ENCODE measurements around the gene ITGA6. TPM values are rescaled to one million over a fixed set of nuclear protein-coding genes. Genes with fewer than 3 reads are reported as not detected.

The ITGA6 gene
- total and polyA plus RNA-seq, 2 experiments from 2014 or later = 16.7 to 64.8 TPM

GRCh38 chr2:172423160-172423559 is 4.2 kb upstream of the ITGA6 start:
- Histone ChIP-seq H3K36me3 (replicated peaks; ENCODE audit: insufficient read depth, low read depth) (no peaks in the 10 kb centered on the region), H3K27ac (no peak overlapping the region), H3K27me3 (peaks cover 3% of the 10 kb centered on the region), H3K9me2 (replicated peaks; ENCODE audit: insufficient read depth) (no peaks in the 10 kb centered on the region), H3K9me3 (ENCODE audit: low read depth) (no peaks in the 10 kb centered on the region), H2AFZ (no peak overlapping the region), H3K4me2 (no peak overlapping the region), H3K79me2 (no peaks in the 10 kb centered on the region), H4K20me1 (ENCODE audit: insufficient read depth, poor library complexity, severe bottlenecking) (no peaks in the 10 kb centered on the region), H3K4me3 (no peak overlapping the region), H3K4me1 (ENCODE audit: insufficient read depth) (no peaks in the 10 kb centered on the region)
- TF ChIP-seq EZH2phosphoT487 (IDR thresholded peaks at IDR 0.05; ENCODE audit: low read depth, severe bottlenecking, unreplicated experiment) = no peak
- no peak for TF ChIP-seq EZH2 (IDR thresholded peaks at IDR 0.05; ENCODE audit: borderline replicate concordance)
- TF ChIP-seq, protein P1, sequence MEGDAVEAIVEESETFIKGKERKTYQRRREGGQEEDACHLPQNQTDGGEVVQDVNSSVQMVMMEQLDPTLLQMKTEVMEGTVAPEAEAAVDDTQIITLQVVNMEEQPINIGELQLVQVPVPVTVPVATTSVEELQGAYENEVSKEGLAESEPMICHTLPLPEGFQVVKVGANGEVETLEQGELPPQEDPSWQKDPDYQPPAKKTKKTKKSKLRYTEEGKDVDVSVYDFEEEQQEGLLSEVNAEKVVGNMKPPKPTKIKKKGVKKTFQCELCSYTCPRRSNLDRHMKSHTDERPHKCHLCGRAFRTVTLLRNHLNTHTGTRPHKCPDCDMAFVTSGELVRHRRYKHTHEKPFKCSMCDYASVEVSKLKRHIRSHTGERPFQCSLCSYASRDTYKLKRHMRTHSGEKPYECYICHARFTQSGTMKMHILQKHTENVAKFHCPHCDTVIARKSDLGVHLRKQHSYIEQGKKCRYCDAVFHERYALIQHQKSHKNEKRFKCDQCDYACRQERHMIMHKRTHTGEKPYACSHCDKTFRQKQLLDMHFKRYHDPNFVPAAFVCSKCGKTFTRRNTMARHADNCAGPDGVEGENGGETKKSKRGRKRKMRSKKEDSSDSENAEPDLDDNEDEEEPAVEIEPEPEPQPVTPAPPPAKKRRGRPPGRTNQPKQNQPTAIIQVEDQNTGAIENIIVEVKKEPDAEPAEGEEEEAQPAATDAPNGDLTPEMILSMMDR (IDR thresholded peaks at IDR 0.05; ENCODE audit: poor library complexity) = no peak
- 62% methylated on average over 6 of the region's 6 CpGs for WGBS (ENCODE audit: low lambda C conversion rate, missing lambda C conversion rate)
- DNase-seq (ENCODE audit: low spot score) = no peak

DNA sequence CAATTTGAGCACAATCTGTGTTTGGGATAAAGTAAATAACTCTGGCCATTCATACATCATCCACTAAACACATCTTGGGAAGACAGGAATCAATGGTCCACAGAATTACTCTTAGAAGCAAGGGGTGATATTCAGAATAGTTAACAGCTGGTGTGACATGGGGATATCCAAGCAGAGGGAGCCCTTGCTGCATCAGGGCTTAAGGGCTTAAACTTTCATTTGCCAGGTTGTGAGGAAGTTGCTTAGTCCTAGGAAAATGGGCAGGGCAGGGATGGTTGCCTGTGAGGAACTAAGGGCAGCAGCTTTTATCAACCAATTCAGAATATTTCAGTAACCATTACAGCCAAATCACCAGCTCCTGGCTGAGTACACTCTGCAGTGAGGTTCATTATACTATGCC is 2.0 kb upstream of the ITGA6 start:
- no peak overlapping the region for H2AFZ ChIP-seq
- H3K9me2 ChIP-seq (replicated peaks; ENCODE audit: insufficient read depth) = no peaks in the 10 kb centered on the region
- H3K27ac ChIP-seq = no peak overlapping the region
- H3K36me3 ChIP-seq (replicated peaks; ENCODE audit: insufficient read depth, low read depth) = no peaks in the 10 kb centered on the region
- H3K4me1 ChIP-seq (ENCODE audit: insufficient read depth) = peaks cover 6% of the 10 kb centered on the region
- no peak overlapping the region for H3K4me3 ChIP-seq
- H4K20me1 ChIP-seq (ENCODE audit: insufficient read depth, poor library complexity, severe bottlenecking) = no peaks in the 10 kb centered on the region
- H3K4me2 ChIP-seq = no peak overlapping the region
- H3K27me3 ChIP-seq = peaks cover 3% of the 10 kb centered on the region
- H3K9me3 ChIP-seq (ENCODE audit: low read depth) = no peaks in the 10 kb centered on the region
- DNase-seq (ENCODE audit: low spot score) = no peak
- TF ChIP-seq EZH2 (IDR thresholded peaks at IDR 0.05; ENCODE audit: borderline replicate concordance) (no peak), EZH2phosphoT487 (IDR thresholded peaks at IDR 0.05; ENCODE audit: low read depth, severe bottlenecking, unreplicated experiment) (no peak)
- TF ChIP-seq, protein P1 (IDR thresholded peaks at IDR 0.05; ENCODE audit: poor library complexity) = no peak
- peaks cover 7% of the 10 kb centered on the region for H3K79me2 ChIP-seq

DNA sequence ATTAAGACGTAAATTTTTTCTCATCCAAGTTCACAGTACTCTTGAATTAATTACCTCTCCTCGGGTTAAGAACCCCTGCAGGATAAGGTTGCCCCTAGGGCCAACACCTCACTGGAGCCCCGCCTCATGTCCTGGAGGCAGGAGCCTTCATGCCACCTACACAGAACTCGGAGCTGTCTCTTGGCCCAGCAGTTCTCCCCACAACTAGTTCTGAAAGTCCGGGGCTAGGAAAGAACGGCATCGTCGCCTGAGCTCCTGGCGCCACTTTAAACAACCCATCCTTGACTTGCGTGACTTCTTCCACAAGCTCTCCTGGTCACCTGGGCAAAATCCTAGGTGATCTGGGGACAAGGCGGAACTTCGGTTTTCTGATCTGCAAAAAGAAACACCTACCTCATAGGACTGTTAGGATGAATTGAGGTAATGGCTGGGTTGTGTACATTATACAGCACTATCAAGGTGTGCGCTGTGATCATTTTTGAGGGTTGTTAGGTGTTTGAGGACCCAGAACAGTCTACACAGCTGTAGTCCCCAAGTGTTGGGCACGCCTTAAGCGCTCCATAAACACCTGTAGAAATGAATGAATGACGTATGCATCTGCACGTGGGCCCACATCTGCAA is 641 bp upstream of the ITGA6 start:
- WGBS (ENCODE audit: low lambda C conversion rate, missing lambda C conversion rate) = 75% methylated on average over 17 of the region's 17 CpGs
- H3K4me1 ChIP-seq (ENCODE audit: insufficient read depth) = peaks cover 6% of the 10 kb centered on the region
- DNase-seq (ENCODE audit: low spot score) = no peak
- peaks cover 3% of the 10 kb centered on the region for H3K27me3 ChIP-seq
- H3K36me3 ChIP-seq (replicated peaks; ENCODE audit: insufficient read depth, low read depth) = no peaks in the 10 kb centered on the region
- H3K9me3 ChIP-seq (ENCODE audit: low read depth) = no peaks in the 10 kb centered on the region
- H3K4me2 ChIP-seq = peak overlapping the region; percentile 89
- H3K4me3 ChIP-seq = peak overlapping the region; percentile 80
- H4K20me1 ChIP-seq (ENCODE audit: insufficient read depth, poor library complexity, severe bottlenecking) = no peaks in the 10 kb centered on the region
- TF ChIP-seq, protein P1 (IDR thresholded peaks at IDR 0.05; ENCODE audit: poor library complexity) = no peak
- TF ChIP-seq EZH2phosphoT487 (IDR thresholded peaks at IDR 0.05; ENCODE audit: low read depth, severe bottlenecking, unreplicated experiment) (no peak), EZH2 (IDR thresholded peaks at IDR 0.05; ENCODE audit: borderline replicate concordance) (no peak)
- H3K9me2 ChIP-seq (replicated peaks; ENCODE audit: insufficient read depth) = no peaks in the 10 kb centered on the region
- peak overlapping the region; percentile 37 for H2AFZ ChIP-seq
- H3K79me2 ChIP-seq = peaks cover 19% of the 10 kb centered on the region
- H3K27ac ChIP-seq = peak overlapping the region; percentile 95
